Measurements from ENCODE around the gene SPNS2. TPM values are rescaled to one million over a fixed set of nuclear protein-coding genes. Genes with fewer than 3 reads are reported as not detected.

Gene SPNS2
- total and polyA plus RNA-seq, 10 of the 15 experiments (the other 5 are each of a cell fraction or from before 2014, with no cell fraction given), result 0.04 to 1.1 (median 0.23) TPM; not detected in 2

DNA sequence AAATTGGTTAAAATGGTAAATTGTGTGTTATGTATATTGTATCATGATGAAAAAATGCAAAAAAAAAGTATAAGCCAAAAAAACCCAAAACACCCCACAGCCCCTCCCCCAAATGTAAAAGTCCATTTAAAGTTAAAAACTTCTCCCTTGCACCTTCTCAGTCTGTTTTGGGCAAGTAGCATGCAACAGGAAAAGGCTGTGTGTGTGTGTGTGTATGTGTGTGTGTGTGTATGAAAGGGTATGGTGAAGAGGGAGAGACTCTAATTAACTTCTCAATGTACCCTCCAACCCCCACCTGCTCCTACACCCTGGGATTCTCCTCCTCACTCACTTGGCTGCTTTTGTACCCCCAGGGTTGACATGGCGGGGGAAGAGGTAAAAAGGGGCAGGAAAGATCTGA is 70.9 kb downstream of the SPNS2 start:
- CTCF ChIA-PET, result interaction anchor here (1.0 to 6.3 kb wide), 4 partner anchors 14 to 149 kb away, joined by 3 to 135 read pairs (median 32); partner anchors contain the start of gene MYBBP1A

More for the DNA sequence above, 70.9 kb downstream of the SPNS2 start:
- ChIA-PET RAD21 (ENCODE audit: unreplicated experiment) (no interaction called here), POLR2A (no interaction called here), SMC1A (ENCODE audit: uncharacterized antibody, unreplicated experiment) (interaction anchor here (1.5 kb wide), 1 partner anchor 149 kb away, joined by 3 read pairs; no protein-coding TSS in a partner anchor)
- Histone ChIP-seq H3K9me3 (replicated peaks; ENCODE audit: control insufficient read depth, insufficient read depth, low read length) (no peaks in the 10 kb centered on the region), H3K27me3 (replicated peaks in 1 of 2; ENCODE audit: control insufficient read depth in 2 of 2, insufficient read depth in 2 of 2, low read length in 1 of 2) (no peaks in the 10 kb centered on the region), H3K4me1 (ENCODE audit: control insufficient read depth, insufficient read depth, low read length) (peaks cover 6% of the 10 kb centered on the region; the same call in 1 of the 2 replicates), H3K79me2 (ENCODE audit: control insufficient read depth, insufficient read depth, low read length) (no peaks in the 10 kb centered on the region), H4K20me1 (ENCODE audit: control insufficient read depth, insufficient read depth) (no peaks in the 10 kb centered on the region), H2AFZ (ENCODE audit: control insufficient read depth, low read depth, low read length) (no peak overlapping the region), H3K36me3 (ENCODE audit: control insufficient read depth in 2 of 2, insufficient read depth in 2 of 2, low read length in 1 of 2) (no peaks in the 10 kb centered on the region), H3K27ac (ENCODE audit: control insufficient read depth, insufficient read depth) (no peak overlapping the region), H3K9ac (ENCODE audit: control insufficient read depth, insufficient read depth, low read length) (no peak overlapping the region), H3K4me2 (ENCODE audit: control insufficient read depth, insufficient read depth) (no peak overlapping the region), H3K4me3 (no peak overlapping the region)
- TF ChIP-seq, protein P1, sequence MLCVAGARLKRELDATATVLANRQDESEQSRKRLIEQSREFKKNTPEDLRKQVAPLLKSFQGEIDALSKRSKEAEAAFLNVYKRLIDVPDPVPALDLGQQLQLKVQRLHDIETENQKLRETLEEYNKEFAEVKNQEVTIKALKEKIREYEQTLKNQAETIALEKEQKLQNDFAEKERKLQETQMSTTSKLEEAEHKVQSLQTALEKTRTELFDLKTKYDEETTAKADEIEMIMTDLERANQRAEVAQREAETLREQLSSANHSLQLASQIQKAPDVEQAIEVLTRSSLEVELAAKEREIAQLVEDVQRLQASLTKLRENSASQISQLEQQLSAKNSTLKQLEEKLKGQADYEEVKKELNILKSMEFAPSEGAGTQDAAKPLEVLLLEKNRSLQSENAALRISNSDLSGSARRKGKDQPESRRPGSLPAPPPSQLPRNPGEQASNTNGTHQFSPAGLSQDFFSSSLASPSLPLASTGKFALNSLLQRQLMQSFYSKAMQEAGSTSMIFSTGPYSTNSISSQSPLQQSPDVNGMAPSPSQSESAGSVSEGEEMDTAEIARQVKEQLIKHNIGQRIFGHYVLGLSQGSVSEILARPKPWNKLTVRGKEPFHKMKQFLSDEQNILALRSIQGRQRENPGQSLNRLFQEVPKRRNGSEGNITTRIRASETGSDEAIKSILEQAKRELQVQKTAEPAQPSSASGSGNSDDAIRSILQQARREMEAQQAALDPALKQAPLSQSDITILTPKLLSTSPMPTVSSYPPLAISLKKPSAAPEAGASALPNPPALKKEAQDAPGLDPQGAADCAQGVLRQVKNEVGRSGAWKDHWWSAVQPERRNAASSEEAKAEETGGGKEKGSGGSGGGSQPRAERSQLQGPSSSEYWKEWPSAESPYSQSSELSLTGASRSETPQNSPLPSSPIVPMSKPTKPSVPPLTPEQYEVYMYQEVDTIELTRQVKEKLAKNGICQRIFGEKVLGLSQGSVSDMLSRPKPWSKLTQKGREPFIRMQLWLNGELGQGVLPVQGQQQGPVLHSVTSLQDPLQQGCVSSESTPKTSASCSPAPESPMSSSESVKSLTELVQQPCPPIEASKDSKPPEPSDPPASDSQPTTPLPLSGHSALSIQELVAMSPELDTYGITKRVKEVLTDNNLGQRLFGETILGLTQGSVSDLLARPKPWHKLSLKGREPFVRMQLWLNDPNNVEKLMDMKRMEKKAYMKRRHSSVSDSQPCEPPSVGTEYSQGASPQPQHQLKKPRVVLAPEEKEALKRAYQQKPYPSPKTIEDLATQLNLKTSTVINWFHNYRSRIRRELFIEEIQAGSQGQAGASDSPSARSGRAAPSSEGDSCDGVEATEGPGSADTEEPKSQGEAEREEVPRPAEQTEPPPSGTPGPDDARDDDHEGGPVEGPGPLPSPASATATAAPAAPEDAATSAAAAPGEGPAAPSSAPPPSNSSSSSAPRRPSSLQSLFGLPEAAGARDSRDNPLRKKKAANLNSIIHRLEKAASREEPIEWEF (IDR thresholded peaks at IDR 0.05; ENCODE audit: insufficient replicate concordance, low read depth, low read length), result no peak
- TF ChIP-seq WRNIP1 (IDR thresholded peaks at IDR 0.05; ENCODE audit: borderline replicate concordance, low read depth, low read length), result no peak
- TF ChIP-seq RAD51 (IDR thresholded peaks at IDR 0.05), result no peak
- TF ChIP-seq NBN (IDR thresholded peaks at IDR 0.05), result no peak
- TF ChIP-seq RFX5 (IDR thresholded peaks at IDR 0.05; ENCODE audit: low read depth, low read length), result no peak
- TF ChIP-seq MEF2A (IDR thresholded peaks at IDR 0.05; ENCODE audit: insufficient read depth, low read depth, low read length), result no peak
- TF ChIP-seq TARDBP (IDR thresholded peaks at IDR 0.05; ENCODE audit: borderline replicate concordance), result no peak
- no peak for TF ChIP-seq POLR2AphosphoS2 (IDR thresholded peaks at IDR 0.05; ENCODE audit: low read depth, low read length)
- no peak for TF ChIP-seq TCF7 (IDR thresholded peaks at IDR 0.05; ENCODE audit: borderline replicate concordance)
- TF ChIP-seq CEBPB (IDR thresholded peaks at IDR 0.05; ENCODE audit: borderline replicate concordance in 1 of 2, low read depth in 2 of 2, low read length in 2 of 2), result no peak
- TF ChIP-seq LARP7 (IDR thresholded peaks at IDR 0.05), result no peak
- no peak for TF ChIP-seq ESRRA (IDR thresholded peaks at IDR 0.05; ENCODE audit: low read length)
- TF ChIP-seq, protein P2, sequence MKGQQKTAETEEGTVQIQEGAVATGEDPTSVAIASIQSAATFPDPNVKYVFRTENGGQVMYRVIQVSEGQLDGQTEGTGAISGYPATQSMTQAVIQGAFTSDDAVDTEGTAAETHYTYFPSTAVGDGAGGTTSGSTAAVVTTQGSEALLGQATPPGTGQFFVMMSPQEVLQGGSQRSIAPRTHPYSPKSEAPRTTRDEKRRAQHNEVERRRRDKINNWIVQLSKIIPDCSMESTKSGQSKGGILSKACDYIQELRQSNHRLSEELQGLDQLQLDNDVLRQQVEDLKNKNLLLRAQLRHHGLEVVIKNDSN (IDR thresholded peaks at IDR 0.05; ENCODE audit: borderline replicate concordance, extremely low read length, insufficient read depth, low read depth, low read length), result no peak
- TF ChIP-seq RUNX3 (IDR thresholded peaks at IDR 0.05; ENCODE audit: low read length), result no peak
- TF ChIP-seq RBBP5 (conservative IDR thresholded peaks at IDR 0.05), result no peak
- TF ChIP-seq, protein P3, sequence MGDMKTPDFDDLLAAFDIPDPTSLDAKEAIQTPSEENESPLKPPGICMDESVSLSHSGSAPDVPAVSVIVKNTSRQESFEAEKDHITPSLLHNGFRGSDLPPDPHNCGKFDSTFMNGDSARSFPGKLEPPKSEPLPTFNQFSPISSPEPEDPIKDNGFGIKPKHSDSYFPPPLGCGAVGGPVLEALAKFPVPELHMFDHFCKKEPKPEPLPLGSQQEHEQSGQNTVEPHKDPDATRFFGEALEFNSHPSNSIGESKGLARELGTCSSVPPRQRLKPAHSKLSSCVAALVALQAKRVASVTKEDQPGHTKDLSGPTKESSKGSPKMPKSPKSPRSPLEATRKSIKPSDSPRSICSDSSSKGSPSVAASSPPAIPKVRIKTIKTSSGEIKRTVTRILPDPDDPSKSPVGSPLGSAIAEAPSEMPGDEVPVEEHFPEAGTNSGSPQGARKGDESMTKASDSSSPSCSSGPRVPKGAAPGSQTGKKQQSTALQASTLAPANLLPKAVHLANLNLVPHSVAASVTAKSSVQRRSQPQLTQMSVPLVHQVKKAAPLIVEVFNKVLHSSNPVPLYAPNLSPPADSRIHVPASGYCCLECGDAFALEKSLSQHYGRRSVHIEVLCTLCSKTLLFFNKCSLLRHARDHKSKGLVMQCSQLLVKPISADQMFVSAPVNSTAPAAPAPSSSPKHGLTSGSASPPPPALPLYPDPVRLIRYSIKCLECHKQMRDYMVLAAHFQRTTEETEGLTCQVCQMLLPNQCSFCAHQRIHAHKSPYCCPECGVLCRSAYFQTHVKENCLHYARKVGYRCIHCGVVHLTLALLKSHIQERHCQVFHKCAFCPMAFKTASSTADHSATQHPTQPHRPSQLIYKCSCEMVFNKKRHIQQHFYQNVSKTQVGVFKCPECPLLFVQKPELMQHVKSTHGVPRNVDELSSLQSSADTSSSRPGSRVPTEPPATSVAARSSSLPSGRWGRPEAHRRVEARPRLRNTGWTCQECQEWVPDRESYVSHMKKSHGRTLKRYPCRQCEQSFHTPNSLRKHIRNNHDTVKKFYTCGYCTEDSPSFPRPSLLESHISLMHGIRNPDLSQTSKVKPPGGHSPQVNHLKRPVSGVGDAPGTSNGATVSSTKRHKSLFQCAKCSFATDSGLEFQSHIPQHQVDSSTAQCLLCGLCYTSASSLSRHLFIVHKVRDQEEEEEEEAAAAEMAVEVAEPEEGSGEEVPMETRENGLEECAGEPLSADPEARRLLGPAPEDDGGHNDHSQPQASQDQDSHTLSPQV (IDR thresholded peaks at IDR 0.05), result no peak
- FAIRE-seq (no peak), DNase-seq (ENCODE audit: low read depth, low spot score) (no peak), ATAC-seq (no peak)
- intact Hi-C loops (cut with micrococcal nuclease; ENCODE audit: unreplicated experiment) (loop anchor here (10.0 kb wide), 1 partner anchor 145 kb away; no protein-coding TSS in a partner anchor), in situ Hi-C loops (cut with MboI) (loop anchor here (5.0 kb wide), 1 partner anchor 53 kb away; no protein-coding TSS in a partner anchor)
- no TSS peak for BruUV-seq (replicated peaks)
- 90% methylated on average over 1 of the region's 1 CpG for WGBS (ENCODE audit: insufficient coverage, insufficient replicate concordance, low lambda C conversion rate, missing lambda C conversion rate)
